ENCODE measurements around the gene CRMP1. TPM values are rescaled to one million over a fixed set of nuclear protein-coding genes. Genes with fewer than 3 reads are reported as not detected.

The CRMP1 gene
- total and polyA plus RNA-seq, 7 experiments from 2014 or later: 0.46 TPM; not detected in 6

- intact Hi-C loops (cut with micrococcal nuclease): no loop called here
- Mint-ChIP-seq H3K36me3 (no peaks in the 10 kb centered on the region), H3K9me3 (peaks cover 0 to 2% (median 0%) of the 10 kb centered on the region in 11 donors), H3K4me3 (no peak overlapping the region), H3K27me3 (peaks cover 4 to 11% (median 6%) of the 10 kb centered on the region in 5 donors), H3K4me1 (peaks cover 0 to 40% (median 0%) of the 10 kb centered on the region in 7 donors), H3K27ac (no peak overlapping the region)
- Histone ChIP-seq H3K27ac (ENCODE audit: low read depth, low read length) (no peak overlapping the region), H3K27me3 (ENCODE audit: control insufficient read depth in 2 of 2, insufficient read depth in 2 of 2, low read length in 2 of 2) (no peaks in the 10 kb centered on the region), H3K4me1 (ENCODE audit: control insufficient read depth in 2 of 2, insufficient read depth in 2 of 2, low read length in 2 of 2) (no peaks in the 10 kb centered on the region), H3K9me3 (ENCODE audit: control insufficient read depth in 2 of 3, low read length in 3 of 3) (no peaks in the 10 kb centered on the region), H3K4me3 (ENCODE audit: low read length) (no peak overlapping the region), H3K36me3 (ENCODE audit: control insufficient read depth in 2 of 3, insufficient read depth in 3 of 3, low read length in 3 of 3) (no peaks in the 10 kb centered on the region)
- CTCF ChIA-PET: no interaction called here
- POLR2A ChIA-PET: no interaction called here
- DNase-seq (no peak), ATAC-seq (no peak)
Measured at GRCh38 chr4:5826437-5827107, 66.3 kb downstream of the CRMP1 start.

GRCh38 chr4:5825321-5826041 is 67.4 kb downstream of the CRMP1 start:
- Mint-ChIP-seq H3K27ac (no peak overlapping the region), H3K36me3 (no peaks in the 10 kb centered on the region), H3K27me3 (peaks cover 4 to 11% (median 6%) of the 10 kb centered on the region in 5 donors), H3K4me1 (peaks cover 0 to 40% (median 0%) of the 10 kb centered on the region in 7 donors), H3K4me3 (no peak overlapping the region), H3K9me3 (peaks cover 0 to 3% (median 0%) of the 10 kb centered on the region in 11 donors)
- no peak overlapping the region for H3K27ac ChIP-seq (ENCODE audit: low read depth, low read length)
- intact Hi-C loops (cut with micrococcal nuclease): no loop called here
- no peaks in the 10 kb centered on the region for H3K27me3 ChIP-seq (ENCODE audit: control insufficient read depth in 2 of 2, insufficient read depth in 2 of 2, low read length in 2 of 2)
- ChIA-PET POLR2A (no interaction called here), CTCF (no interaction called here)
- ATAC-seq (no peak), DNase-seq (no peak)
- no peak overlapping the region for H3K4me3 ChIP-seq (ENCODE audit: low read length)
- H3K9me3 ChIP-seq (ENCODE audit: control insufficient read depth in 2 of 3, low read length in 3 of 3): no peaks in the 10 kb centered on the region
- H3K36me3 ChIP-seq (ENCODE audit: control insufficient read depth in 2 of 3, insufficient read depth in 3 of 3, low read length in 3 of 3): no peaks in the 10 kb centered on the region
- no peaks in the 10 kb centered on the region for H3K4me1 ChIP-seq (ENCODE audit: control insufficient read depth in 2 of 2, insufficient read depth in 2 of 2, low read length in 2 of 2)

- H3K4me3 Mint-ChIP-seq: no peak overlapping the region
- H3K36me3 ChIP-seq (ENCODE audit: control insufficient read depth in 2 of 3, insufficient read depth in 3 of 3, low read length in 3 of 3): no peaks in the 10 kb centered on the region
- intact Hi-C loops (cut with micrococcal nuclease): no loop called here
- ATAC-seq (no peak), DNase-seq (no peak)
- H3K4me1 ChIP-seq (ENCODE audit: control insufficient read depth in 2 of 2, insufficient read depth in 2 of 2, low read length in 2 of 2): no peaks in the 10 kb centered on the region
- H3K27me3 ChIP-seq (ENCODE audit: control insufficient read depth in 2 of 2, insufficient read depth in 2 of 2, low read length in 2 of 2): no peaks in the 10 kb centered on the region
- no peaks in the 10 kb centered on the region for H3K36me3 Mint-ChIP-seq
- peaks cover 0 to 40% (median 0%) of the 10 kb centered on the region in 7 donors for H3K4me1 Mint-ChIP-seq
- no peak overlapping the region for H3K27ac ChIP-seq (ENCODE audit: low read depth, low read length)
- H3K9me3 Mint-ChIP-seq: peaks cover 0 to 2% (median 0%) of the 10 kb centered on the region in 11 donors
- H3K27ac Mint-ChIP-seq: no peak overlapping the region
- POLR2A ChIA-PET: no interaction called here
- no peak overlapping the region for H3K4me3 ChIP-seq (ENCODE audit: low read length)
- H3K27me3 Mint-ChIP-seq: peaks cover 4 to 11% (median 5%) of the 10 kb centered on the region in 5 donors
- no peaks in the 10 kb centered on the region for H3K9me3 ChIP-seq (ENCODE audit: control insufficient read depth in 2 of 3, low read length in 3 of 3)
- CTCF ChIA-PET: no interaction called here
Measured at GRCh38 chr4:5824635-5825034, 68.3 kb downstream of the CRMP1 start.

GRCh38 chr4:5824227-5824626 is 68.7 kb downstream of the CRMP1 start:
- no peaks in the 10 kb centered on the region for H3K36me3 ChIP-seq (ENCODE audit: control insufficient read depth in 2 of 3, insufficient read depth in 3 of 3, low read length in 3 of 3)
- DNase-seq (no peak), ATAC-seq (no peak)
- H3K27me3 ChIP-seq (ENCODE audit: control insufficient read depth in 2 of 2, insufficient read depth in 2 of 2, low read length in 2 of 2): no peaks in the 10 kb centered on the region
- no peaks in the 10 kb centered on the region for H3K4me1 ChIP-seq (ENCODE audit: control insufficient read depth in 2 of 2, insufficient read depth in 2 of 2, low read length in 2 of 2)
- H3K9me3 Mint-ChIP-seq: peaks cover 0 to 2% (median 0%) of the 10 kb centered on the region in 11 donors
- H3K4me3 ChIP-seq (ENCODE audit: low read length): no peak overlapping the region
- no peak overlapping the region for H3K4me3 Mint-ChIP-seq
- H3K27me3 Mint-ChIP-seq: peaks cover 3 to 11% (median 5%) of the 10 kb centered on the region in 5 donors
- no peak overlapping the region for H3K27ac Mint-ChIP-seq
- intact Hi-C loops (cut with micrococcal nuclease): no loop called here
- ChIA-PET CTCF (no interaction called here), POLR2A (no interaction called here)
- no peak overlapping the region for H3K27ac ChIP-seq (ENCODE audit: low read depth, low read length)
- no peaks in the 10 kb centered on the region for H3K36me3 Mint-ChIP-seq
- peaks cover 0 to 40% (median 0%) of the 10 kb centered on the region in 7 donors for H3K4me1 Mint-ChIP-seq
- H3K9me3 ChIP-seq (ENCODE audit: control insufficient read depth in 2 of 3, low read length in 3 of 3): no peaks in the 10 kb centered on the region

DNA sequence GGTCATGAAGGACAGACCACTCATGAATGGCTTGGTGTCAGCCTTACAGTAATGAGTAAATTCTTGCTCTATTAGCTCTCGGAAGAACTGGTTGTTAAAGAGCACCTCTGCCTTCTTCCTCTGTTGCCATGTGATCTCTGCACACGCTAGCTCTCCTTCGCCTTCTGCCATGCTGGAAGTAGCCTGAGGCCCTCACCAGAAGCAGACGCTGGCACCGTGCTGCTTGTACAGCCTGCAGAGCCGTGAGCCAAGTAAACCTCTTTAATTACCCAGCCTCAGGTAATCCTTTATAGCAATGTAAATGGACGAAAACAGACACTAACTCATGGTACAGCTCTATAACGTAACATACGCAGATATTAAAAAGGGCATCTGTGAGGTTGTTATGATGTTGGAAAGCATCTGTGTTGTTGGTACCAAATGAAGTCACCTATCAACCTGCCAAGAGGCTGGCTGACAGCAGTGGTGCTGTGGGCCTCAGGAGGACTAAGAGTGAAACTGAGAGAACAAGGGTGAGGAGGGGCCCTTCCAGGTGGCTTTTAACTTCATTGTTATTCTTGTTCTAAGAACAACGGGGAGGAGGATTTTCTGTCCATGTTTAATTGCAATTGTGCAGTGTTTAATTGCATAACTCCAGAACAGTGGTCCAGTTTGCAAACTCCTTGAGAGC is 69.2 kb downstream of the CRMP1 start:
- Mint-ChIP-seq H3K27ac (peak overlapping the region in 1 of 9 donors; percentile 37), H3K4me1 (peaks cover 0 to 40% (median 0%) of the 10 kb centered on the region in 7 donors), H3K4me3 (no peak overlapping the region), H3K27me3 (peaks cover 0 to 11% (median 5%) of the 10 kb centered on the region in 5 donors), H3K36me3 (no peaks in the 10 kb centered on the region), H3K9me3 (peaks cover 0 to 2% (median 0%) of the 10 kb centered on the region in 11 donors)
- CTCF ChIA-PET: no interaction called here
- H3K4me1 ChIP-seq (ENCODE audit: control insufficient read depth in 2 of 2, insufficient read depth in 2 of 2, low read length in 2 of 2): no peaks in the 10 kb centered on the region
- H3K27me3 ChIP-seq (ENCODE audit: control insufficient read depth in 2 of 2, insufficient read depth in 2 of 2, low read length in 2 of 2): no peaks in the 10 kb centered on the region
- H3K27ac ChIP-seq (ENCODE audit: low read depth, low read length): no peak overlapping the region
- no peak for ATAC-seq
- H3K9me3 ChIP-seq (ENCODE audit: control insufficient read depth in 2 of 3, low read length in 3 of 3): no peaks in the 10 kb centered on the region
- H3K4me3 ChIP-seq (ENCODE audit: low read length): no peak overlapping the region
- DNase-seq: no peak
- intact Hi-C loops (cut with micrococcal nuclease): no loop called here
- no peaks in the 10 kb centered on the region for H3K36me3 ChIP-seq (ENCODE audit: control insufficient read depth in 2 of 3, insufficient read depth in 3 of 3, low read length in 3 of 3)
- POLR2A ChIA-PET: no interaction called here

DNA sequence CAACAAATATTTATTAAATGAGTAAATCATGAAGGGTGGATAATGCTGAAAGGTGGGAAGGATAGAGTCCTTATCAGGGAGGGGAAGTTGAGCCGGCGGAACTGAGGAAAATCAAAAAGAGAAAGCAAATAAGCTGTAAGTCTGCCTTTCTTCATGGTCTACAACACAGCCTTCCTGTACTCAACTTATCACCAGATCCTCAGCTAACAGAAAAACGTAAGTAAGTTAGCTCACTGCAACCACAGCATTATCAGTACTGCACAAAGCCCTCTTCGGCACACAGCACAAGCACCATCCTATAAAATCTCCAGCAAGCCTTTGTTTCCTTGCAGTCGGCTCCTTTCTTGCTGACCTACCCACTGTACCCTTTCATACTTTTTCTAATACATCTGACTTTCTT is 70.3 kb downstream of the CRMP1 start:
- DNase-seq (no peak), ATAC-seq (no peak)
- intact Hi-C loops (cut with micrococcal nuclease): no loop called here
- Mint-ChIP-seq H3K36me3 (no peaks in the 10 kb centered on the region), H3K27me3 (peaks cover 0 to 3% (median 1%) of the 10 kb centered on the region in 5 donors), H3K4me1 (peaks cover 0 to 40% (median 0%) of the 10 kb centered on the region in 7 donors), H3K9me3 (peaks cover 0 to 2% (median 0%) of the 10 kb centered on the region in 11 donors), H3K4me3 (no peak overlapping the region), H3K27ac (peak overlapping the region in 1 of 9 donors; percentile 10)
- Histone ChIP-seq H3K9me3 (ENCODE audit: control insufficient read depth in 2 of 3, low read length in 3 of 3) (no peaks in the 10 kb centered on the region), H3K4me3 (ENCODE audit: low read length) (no peak overlapping the region), H3K27me3 (ENCODE audit: control insufficient read depth in 2 of 2, insufficient read depth in 2 of 2, low read length in 2 of 2) (no peaks in the 10 kb centered on the region), H3K27ac (ENCODE audit: low read depth, low read length) (no peak overlapping the region), H3K36me3 (ENCODE audit: control insufficient read depth in 2 of 3, insufficient read depth in 3 of 3, low read length in 3 of 3) (no peaks in the 10 kb centered on the region), H3K4me1 (ENCODE audit: control insufficient read depth in 2 of 2, insufficient read depth in 2 of 2, low read length in 2 of 2) (no peaks in the 10 kb centered on the region)
- ChIA-PET CTCF (no interaction called here), POLR2A (no interaction called here)
